A673 (cell line): ENCODE data around the gene MT4. TPM values are rescaled to one million over a fixed set of nuclear protein-coding genes. Genes with fewer than 3 reads are reported as not detected.

ENCODE experiments used
- BruUV-seq: library from RNA; stranded (reverse); fragments of 400-500 nt; replicated peaks from 2 replicates; lab custom pipeline; 2021; lab: Mats Ljungman, UMichigan
- CTCF ChIA-PET: fragments of 300-600 bp; sonication (Branson Sonifier 250); formaldehyde crosslinking; loops from one replicate; lab custom pipeline; 2022; ENCODE audit warnings: antibody characterized with exemption; lab: Charles Lee
- POLR2A ChIA-PET: fragments of 300-600 bp; sonication (Branson Sonifier 250); formaldehyde crosslinking; loops from one replicate; lab custom pipeline; 2022; ENCODE audit warnings: antibody characterized with exemption; ENCODE audit not compliant: low non-redundant PET; lab: Charles Lee
- DNase-seq: peaks from one replicate; pipeline ENCODE4 v3.0.0-alpha.2; 2015; ENCODE audit warnings: low spot score
- H3K27ac ChIP-seq: fragments of 200-600 bp; sonication (generic); 2 replicates; pipeline ENCODE4 v1.5.1; 2016; ENCODE audit warnings: mixed run types, low read depth, mild to moderate bottlenecking, mixed read lengths, antibody characterized with exemption, low read length; ENCODE audit not compliant: poor library complexity, severe bottlenecking
- H3K27me3 ChIP-seq: fragments of 200-600 bp; sonication (generic); replicated peaks from 2 replicates; pipeline ENCODE4 v1.6.1; 2017; ENCODE audit warnings: mixed run types, low read depth, mild to moderate bottlenecking, mixed read lengths, antibody characterized with exemption, low read length; ENCODE audit not compliant: insufficient read depth, poor library complexity
- H3K36me3 ChIP-seq: fragments of 200-600 bp; sonication (generic); 2 replicates; pipeline ENCODE4 v1.6.1; 2016; ENCODE audit warnings: mixed run types, mild to moderate bottlenecking, mixed read lengths, antibody characterized with exemption, low read length; ENCODE audit not compliant: insufficient read depth, poor library complexity, severe bottlenecking
- H3K4me1 ChIP-seq: fragments of 200-600 bp; sonication (generic); 2 replicates; pipeline ENCODE4 v1.6.1; 2017; ENCODE audit warnings: mixed run types, mild to moderate bottlenecking, mixed read lengths, antibody characterized with exemption, low read length; ENCODE audit not compliant: insufficient read depth, poor library complexity, severe bottlenecking
- H3K4me3 ChIP-seq: fragments of 200-600 bp; sonication (generic); 2 replicates; pipeline ENCODE4 v1.5.1; 2016; ENCODE audit warnings: low read depth, mixed run types, mild to moderate bottlenecking, mixed read lengths, low read length; ENCODE audit not compliant: poor library complexity, severe bottlenecking
- H3K9me3 ChIP-seq: fragments of 200-600 bp; sonication (generic); 2 replicates; pipeline ENCODE4 v1.6.1; 2016; ENCODE audit warnings: mixed run types, low read depth, mild to moderate bottlenecking, mixed read lengths, antibody characterized with exemption, low read length; ENCODE audit not compliant: poor library complexity, severe bottlenecking
- EZH2 ChIP-seq: fragments of 200-600 bp; sonication (generic); IDR thresholded peaks from 2 replicates; pipeline ENCODE4 v1.6.1; 2017; ENCODE audit warnings: borderline replicate concordance, low read depth, mild to moderate bottlenecking, mixed read lengths, antibody characterized with exemption, low read length; ENCODE audit not compliant: poor library complexity, severe bottlenecking
- intact Hi-C: fragments of 100-400 bp; cut with micrococcal nuclease; formaldehyde crosslinking; loops from one replicate; pipeline ENCODE4 v1.10.0; 2022; ENCODE audit not compliant: unreplicated experiment
- total RNA-seq: library from RNA; stranded (reverse); gene quantifications from 2 replicates; pipeline ENCODE4 v1.2.3, GENCODE V29; 2021
- TF ChIP-seq, protein P1 (sequence below): fragments of 300-800, 200-600 bp; sonication (generic); conservative IDR thresholded peaks from 2 replicates; pipeline ENCODE4 v1.5.1; 2017; ENCODE audit warnings: low read depth, mild to moderate bottlenecking, antibody characterized with exemption, low read length, moderate library complexity, mixed read lengths

Gene MT4
- total RNA-seq, 1 experiment from 2014 or later: not detected

DNA sequence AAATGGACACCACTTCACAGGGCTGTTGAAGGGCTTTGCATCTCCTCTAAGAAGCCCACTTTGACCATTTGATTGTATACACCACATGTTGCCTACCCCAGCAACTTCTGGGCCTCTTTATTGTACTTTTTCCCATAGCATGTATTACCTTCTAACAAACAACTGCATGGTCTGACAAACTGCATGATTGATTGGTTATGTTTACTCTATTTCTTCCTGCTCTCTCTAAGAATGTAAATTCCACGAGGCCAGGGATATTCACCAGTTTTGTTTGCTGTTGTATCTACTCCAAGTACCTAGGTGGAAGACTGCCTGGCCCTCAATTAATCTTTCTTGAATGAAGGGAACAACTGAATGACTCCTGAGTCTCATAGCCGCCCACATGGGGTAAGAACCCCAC, 22.8 kb upstream of the MT4 start:
- Histone ChIP-seq H3K27me3 (no peaks in the 10 kb centered on the region), H3K4me1 (no peaks in the 10 kb centered on the region), H3K36me3 (no peaks in the 10 kb centered on the region), H3K27ac (no peak overlapping the region), H3K9me3 (no peaks in the 10 kb centered on the region), H3K4me3 (no peak overlapping the region)
- TF ChIP-seq EZH2: no peak
- TF ChIP-seq, protein P1, sequence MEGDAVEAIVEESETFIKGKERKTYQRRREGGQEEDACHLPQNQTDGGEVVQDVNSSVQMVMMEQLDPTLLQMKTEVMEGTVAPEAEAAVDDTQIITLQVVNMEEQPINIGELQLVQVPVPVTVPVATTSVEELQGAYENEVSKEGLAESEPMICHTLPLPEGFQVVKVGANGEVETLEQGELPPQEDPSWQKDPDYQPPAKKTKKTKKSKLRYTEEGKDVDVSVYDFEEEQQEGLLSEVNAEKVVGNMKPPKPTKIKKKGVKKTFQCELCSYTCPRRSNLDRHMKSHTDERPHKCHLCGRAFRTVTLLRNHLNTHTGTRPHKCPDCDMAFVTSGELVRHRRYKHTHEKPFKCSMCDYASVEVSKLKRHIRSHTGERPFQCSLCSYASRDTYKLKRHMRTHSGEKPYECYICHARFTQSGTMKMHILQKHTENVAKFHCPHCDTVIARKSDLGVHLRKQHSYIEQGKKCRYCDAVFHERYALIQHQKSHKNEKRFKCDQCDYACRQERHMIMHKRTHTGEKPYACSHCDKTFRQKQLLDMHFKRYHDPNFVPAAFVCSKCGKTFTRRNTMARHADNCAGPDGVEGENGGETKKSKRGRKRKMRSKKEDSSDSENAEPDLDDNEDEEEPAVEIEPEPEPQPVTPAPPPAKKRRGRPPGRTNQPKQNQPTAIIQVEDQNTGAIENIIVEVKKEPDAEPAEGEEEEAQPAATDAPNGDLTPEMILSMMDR: no peak
- no peak for DNase-seq
- BruUV-seq: no TSS peak
- ChIA-PET POLR2A (no interaction called here), CTCF (no interaction called here)
- intact Hi-C loops: no loop called here

DNA sequence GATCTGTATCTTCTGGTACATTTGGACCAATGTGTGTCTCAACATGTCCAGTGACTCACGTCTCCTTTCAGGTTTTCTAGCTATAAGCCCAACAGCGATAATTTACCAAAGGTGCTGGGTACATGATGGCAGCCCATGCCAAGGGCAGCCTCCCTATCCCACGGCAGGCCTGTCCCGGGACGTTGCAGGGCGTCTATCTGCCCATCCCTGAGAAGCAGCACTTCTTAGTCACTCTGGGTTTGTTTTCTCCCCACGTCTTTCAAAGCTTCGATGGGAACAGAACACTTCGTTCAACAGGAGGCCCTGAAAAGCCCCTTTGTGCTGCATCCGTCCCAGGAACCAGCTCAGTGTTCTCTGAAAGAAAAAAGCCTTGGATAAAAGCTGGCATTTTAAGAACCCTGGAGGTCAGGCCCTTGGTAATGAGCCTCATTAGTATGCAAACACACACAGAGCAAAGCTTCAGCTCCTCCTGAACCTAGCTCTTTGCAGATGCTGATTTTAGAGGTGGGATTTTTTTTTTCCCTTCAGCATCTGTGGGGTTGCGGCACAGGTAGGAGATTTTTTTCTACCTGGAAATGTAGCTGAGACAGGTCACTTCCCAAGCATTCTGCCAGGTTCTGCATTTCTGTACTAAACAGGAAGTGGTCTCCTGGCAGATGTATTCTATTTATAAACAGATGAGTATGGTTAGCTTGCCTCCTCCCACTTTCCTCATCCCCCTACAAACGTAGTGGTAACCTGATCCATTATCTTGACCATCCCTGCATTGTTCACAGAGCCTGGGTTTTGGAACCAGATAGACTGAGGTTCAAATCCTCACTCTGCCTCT, 17.5 kb upstream of the MT4 start:
- no peak overlapping the region for H3K27ac ChIP-seq
- no peaks in the 10 kb centered on the region for H3K27me3 ChIP-seq
- TF ChIP-seq, protein P1: no peak
- no peak for TF ChIP-seq EZH2
- H3K4me3 ChIP-seq: no peak overlapping the region
- no peaks in the 10 kb centered on the region for H3K4me1 ChIP-seq
- intact Hi-C loops: no loop called here
- ChIA-PET CTCF (no interaction called here), POLR2A (interaction anchor here (0.6 kb wide), 1 partner anchor 15 kb away, joined by 3 read pairs; no protein-coding TSS in a partner anchor)
- H3K36me3 ChIP-seq: no peaks in the 10 kb centered on the region
- no TSS peak for BruUV-seq
- no peak for DNase-seq
- no peaks in the 10 kb centered on the region for H3K9me3 ChIP-seq

DNA sequence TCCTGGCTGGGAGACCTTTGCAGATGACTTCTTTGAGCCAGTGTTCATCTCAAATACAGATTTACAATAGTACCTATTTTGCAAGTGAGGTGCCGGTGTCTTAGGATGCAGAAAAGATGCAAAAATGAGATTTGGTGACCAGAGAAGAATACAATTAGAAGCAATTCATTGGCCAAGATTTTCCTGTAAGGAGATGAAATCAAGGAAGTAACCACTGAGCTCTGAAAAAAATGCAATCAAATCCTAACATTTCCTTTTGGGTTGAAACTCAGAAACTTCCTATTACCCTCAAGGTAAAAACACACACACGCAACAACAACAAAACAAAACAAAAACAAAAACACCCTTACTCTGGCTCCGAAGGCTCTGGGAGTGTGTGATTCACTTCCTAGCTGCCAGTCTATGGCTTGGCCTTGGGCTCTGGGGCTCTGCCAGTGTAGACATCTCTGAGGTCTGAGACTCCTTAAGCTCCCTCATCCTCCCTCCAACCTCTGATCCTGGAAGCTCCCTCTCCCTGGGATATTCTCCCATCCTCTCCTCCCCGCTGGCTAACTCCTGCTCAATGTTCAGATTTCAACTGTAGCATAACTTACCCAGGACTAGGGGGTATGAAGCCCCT, 16.8 kb upstream of the MT4 start:
- BruUV-seq: no TSS peak
- intact Hi-C loops: no loop called here
- ChIA-PET CTCF (no interaction called here), POLR2A (no interaction called here)
- H3K9me3 ChIP-seq: no peaks in the 10 kb centered on the region
- H3K27me3 ChIP-seq: no peaks in the 10 kb centered on the region
- no peak for DNase-seq
- TF ChIP-seq EZH2: no peak
- TF ChIP-seq, protein P1: no peak
- H3K27ac ChIP-seq: no peak overlapping the region
- no peak overlapping the region for H3K4me3 ChIP-seq
- no peaks in the 10 kb centered on the region for H3K36me3 ChIP-seq
- H3K4me1 ChIP-seq: no peaks in the 10 kb centered on the region
